KMS-11 (cell line): ENCODE data around the gene CEND1.
A peak's percentile ranks its signal among the peaks of the same experiment; 100 is the strongest.

Experiments
- H2AFZ ChIP-seq: fragments of 200-600 bp; sonication (generic); 2 replicates; pipeline ENCODE4 v1.6.1; 2016; ENCODE audit warnings: antibody characterized with exemption, mixed run types, low read depth
- H3K27ac ChIP-seq: fragments of 200-600 bp; sonication (generic); 2 replicates; pipeline ENCODE4 v1.6.1; 2016; ENCODE audit warnings: mild to moderate bottlenecking, mixed run types
- H3K27me3 ChIP-seq: fragments of 200-600 bp; sonication (generic); 2 replicates; pipeline ENCODE4 v1.6.1; 2017; ENCODE audit warnings: mild to moderate bottlenecking, low read depth, mixed run types, moderate library complexity; ENCODE audit not compliant: insufficient read depth
- H3K36me3 ChIP-seq: fragments of 200-600 bp; sonication (generic); 2 replicates; pipeline ENCODE4 v1.6.1; 2017; ENCODE audit warnings: mild to moderate bottlenecking, mixed run types; ENCODE audit not compliant: insufficient read depth
- H3K4me1 ChIP-seq: fragments of 200-600 bp; sonication (generic); 2 replicates; pipeline ENCODE4 v1.6.1; 2016; ENCODE audit warnings: mild to moderate bottlenecking, low read depth, mixed run types; ENCODE audit not compliant: poor library complexity, severe bottlenecking
- H3K4me2 ChIP-seq: fragments of 200-600 bp; sonication (generic); 2 replicates; pipeline ENCODE4 v1.7.0; 2016; ENCODE audit warnings: mild to moderate bottlenecking, mixed run types
- H3K4me3 ChIP-seq: fragments of 200-600 bp; sonication (generic); IDR thresholded peaks from 2 replicates; pipeline ENCODE4 v1.6.1; 2017; ENCODE audit warnings: low read depth, low read length, mixed read lengths; ENCODE audit not compliant: insufficient read depth
- H3K79me2 ChIP-seq: fragments of 200-600 bp; sonication (generic); 2 replicates; pipeline ENCODE4 v1.6.1; 2016; ENCODE audit warnings: low read depth, mixed run types; ENCODE audit not compliant: insufficient read depth
- H3K9ac ChIP-seq: fragments of 200-600 bp; sonication (generic); 2 replicates; pipeline ENCODE4 v1.6.1; 2016; ENCODE audit warnings: mild to moderate bottlenecking, mixed run types
- H4K20me1 ChIP-seq: fragments of 200-600 bp; sonication (generic); 2 replicates; pipeline ENCODE4 v1.6.1; 2016; ENCODE audit warnings: mild to moderate bottlenecking, mixed run types; ENCODE audit not compliant: insufficient read depth
- CTCF ChIP-seq: fragments of 200-600 bp; sonication (generic); conservative IDR thresholded peaks from 2 replicates; pipeline ENCODE4 v1.6.1; 2017; ENCODE audit warnings: low read depth, mild to moderate bottlenecking, antibody characterized with exemption, low read length, moderate library complexity, mixed read lengths

Gene CEND1

GRCh38 chr11:788953-789940 is 643 bp downstream of the CEND1 start:
- Histone ChIP-seq H3K27me3 (no peaks in the 10 kb centered on the region), H4K20me1 (no peaks in the 10 kb centered on the region), H3K4me1 (peaks cover 12% of the 10 kb centered on the region), H3K27ac (no peak overlapping the region; the same call in 1 of the 2 replicates), H3K4me3 (no peak overlapping the region), H3K79me2 (no peaks in the 10 kb centered on the region), H3K4me2 (peak overlapping the region; percentile 84; the same call in 1 of the 2 replicates), H3K9ac (peak overlapping the region; percentile 32; the same call in 1 of the 2 replicates), H3K36me3 (no peaks in the 10 kb centered on the region), H2AFZ (no peak overlapping the region)
- no peak for TF ChIP-seq CTCF

GRCh38 chr11:788009-788640 is 1.8 kb downstream of the CEND1 start:
- Histone ChIP-seq H3K4me2 (no peak overlapping the region), H3K79me2 (no peaks in the 10 kb centered on the region), H3K4me3 (no peak overlapping the region), H3K27ac (no peak overlapping the region), H2AFZ (no peak overlapping the region), H4K20me1 (no peaks in the 10 kb centered on the region), H3K27me3 (no peaks in the 10 kb centered on the region), H3K36me3 (no peaks in the 10 kb centered on the region), H3K9ac (no peak overlapping the region), H3K4me1 (peaks cover 12% of the 10 kb centered on the region)
- no peak for TF ChIP-seq CTCF

- Histone ChIP-seq H4K20me1 (no peaks in the 10 kb centered on the region), H3K9ac (no peak overlapping the region)
Measured at GRCh38 chr11:787084-787675, 2.7 kb downstream of the CEND1 start.

More at GRCh38 chr11:787084-787675, 2.7 kb downstream of the CEND1 start:
- Histone ChIP-seq H3K4me3 (no peak overlapping the region), H3K4me2 (no peak overlapping the region), H2AFZ (no peak overlapping the region), H3K36me3 (no peaks in the 10 kb centered on the region), H3K79me2 (no peaks in the 10 kb centered on the region), H3K4me1 (peaks cover 12% of the 10 kb centered on the region), H3K27me3 (no peaks in the 10 kb centered on the region), H3K27ac (no peak overlapping the region)
- no peak for TF ChIP-seq CTCF
